Keratinocyte (primary cell): ENCODE results near the gene AGRN.

Experiments
- EZH2 ChIP-seq: IDR thresholded peaks from one replicate; pipeline ENCODE4 v1.6.1; 2012; ENCODE audit warnings: inconsistent platforms, mild to moderate bottlenecking, low read length, moderate library complexity
- TF ChIP-seq, protein P1 (sequence below), 3 experiments: IDR thresholded peaks in 1 of 3; conservative IDR thresholded peaks in 1 of 3; optimal IDR thresholded peaks in 1 of 3; 2 replicates in 2 of 3; 3 replicates in 1 of 3; pipeline versions ENCODE3 to v1.5.1; 2011; ENCODE audit warnings: low read length in 3 of 3, mild to moderate bottlenecking in 3 of 3, moderate library complexity in 2 of 3, control low read depth in 1 of 3, inconsistent platforms in 1 of 3; ENCODE audit not compliant: insufficient read depth in 2 of 3; ENCODE audit errors: extremely low read depth in 1 of 3

GRCh38 chr1:1085171-1085841 lies 65.4 kb downstream of the AGRN start:
- TF ChIP-seq, protein P1, sequence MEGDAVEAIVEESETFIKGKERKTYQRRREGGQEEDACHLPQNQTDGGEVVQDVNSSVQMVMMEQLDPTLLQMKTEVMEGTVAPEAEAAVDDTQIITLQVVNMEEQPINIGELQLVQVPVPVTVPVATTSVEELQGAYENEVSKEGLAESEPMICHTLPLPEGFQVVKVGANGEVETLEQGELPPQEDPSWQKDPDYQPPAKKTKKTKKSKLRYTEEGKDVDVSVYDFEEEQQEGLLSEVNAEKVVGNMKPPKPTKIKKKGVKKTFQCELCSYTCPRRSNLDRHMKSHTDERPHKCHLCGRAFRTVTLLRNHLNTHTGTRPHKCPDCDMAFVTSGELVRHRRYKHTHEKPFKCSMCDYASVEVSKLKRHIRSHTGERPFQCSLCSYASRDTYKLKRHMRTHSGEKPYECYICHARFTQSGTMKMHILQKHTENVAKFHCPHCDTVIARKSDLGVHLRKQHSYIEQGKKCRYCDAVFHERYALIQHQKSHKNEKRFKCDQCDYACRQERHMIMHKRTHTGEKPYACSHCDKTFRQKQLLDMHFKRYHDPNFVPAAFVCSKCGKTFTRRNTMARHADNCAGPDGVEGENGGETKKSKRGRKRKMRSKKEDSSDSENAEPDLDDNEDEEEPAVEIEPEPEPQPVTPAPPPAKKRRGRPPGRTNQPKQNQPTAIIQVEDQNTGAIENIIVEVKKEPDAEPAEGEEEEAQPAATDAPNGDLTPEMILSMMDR (optimal IDR thresholded peaks at IDR 0.05 in 1 of 3, IDR thresholded peaks at IDR 0.05 in 1 of 3, conservative IDR thresholded peaks at IDR 0.05 in 1 of 3; ENCODE audit: extremely low read depth in 1 of 3, insufficient read depth in 2 of 3, low read length in 3 of 3) = no peak
- TF ChIP-seq EZH2 = no peak
